GM12872 (cell line): ENCODE measurements around the gene FAM13A.

Experiments
- CTCF ChIP-seq: IDR thresholded peaks from 3 replicates; pipeline ENCODE4 v1.5.1; 2011; ENCODE audit warnings: low read depth, mild to moderate bottlenecking, low read length, moderate library complexity; ENCODE audit not compliant: insufficient read depth

FAM13A gene

GRCh38 chr4:88955580-88956380, 101.2 kb downstream of the FAM13A start:
- TF ChIP-seq CTCF = no peak

- no peak for TF ChIP-seq CTCF
Observed at GRCh38 chr4:88953400-88953799, 103.6 kb downstream of the FAM13A start.

DNA sequence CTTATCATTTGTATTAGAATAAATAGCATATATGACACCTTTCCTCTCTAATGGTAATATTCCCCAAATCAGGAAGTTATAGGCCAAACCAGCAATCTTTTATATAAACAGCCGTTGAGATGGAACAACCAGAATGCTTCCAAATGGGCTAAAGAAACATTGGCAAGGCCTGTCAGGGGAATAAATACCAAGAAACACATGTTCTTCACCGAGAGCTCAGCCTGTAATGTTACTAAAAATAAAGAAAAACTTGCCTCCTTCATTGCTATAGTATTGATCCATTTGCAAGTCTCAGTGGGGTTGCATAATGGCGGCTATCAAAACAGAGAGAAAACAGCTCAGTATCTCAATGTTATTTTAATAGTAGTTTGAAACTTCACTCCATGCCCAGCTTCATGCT, 104.9 kb downstream of the FAM13A start:
- TF ChIP-seq CTCF = no peak

DNA sequence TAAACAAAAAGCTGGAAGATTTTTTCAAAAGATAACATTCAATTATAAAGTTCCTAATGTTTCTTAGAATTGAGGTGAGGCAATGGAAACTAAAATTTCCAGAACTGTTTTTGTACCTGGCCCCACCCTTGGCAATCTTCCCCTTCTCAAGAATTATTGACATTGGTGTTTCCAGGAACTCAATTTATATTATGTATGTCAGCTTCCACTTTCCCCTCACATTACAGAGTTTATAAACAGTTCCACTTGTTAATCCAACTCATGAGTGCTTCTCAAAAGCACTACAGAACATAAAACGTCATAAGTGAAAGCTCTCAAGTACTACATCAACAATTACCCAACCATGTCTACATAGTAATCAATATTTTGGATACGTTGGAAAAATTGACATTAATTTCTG, 107.4 kb downstream of the FAM13A start:
- no peak for TF ChIP-seq CTCF

DNA sequence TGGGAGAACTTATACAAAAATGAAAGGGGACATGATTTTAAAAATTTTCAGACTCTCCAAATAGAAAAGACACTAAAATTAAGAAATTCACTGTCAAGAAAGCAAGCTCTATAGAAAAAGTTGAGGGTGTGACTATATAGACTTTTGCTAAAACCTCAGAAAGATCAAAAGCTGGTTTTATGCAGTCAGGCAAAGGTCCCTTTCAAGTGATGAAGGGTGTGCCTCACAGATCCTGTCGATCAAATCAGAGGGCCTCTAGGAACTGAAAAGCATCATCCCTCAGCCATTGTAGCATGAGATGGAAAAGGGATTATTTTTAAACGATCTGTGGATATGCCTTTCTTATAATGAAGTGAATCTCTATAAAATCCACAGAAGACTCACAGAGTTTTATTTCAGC, 116.5 kb downstream of the FAM13A start:
- TF ChIP-seq CTCF = no peak

GRCh38 chr4:88939697-88940096, 117.3 kb downstream of the FAM13A start:
- TF ChIP-seq CTCF = no peak

DNA sequence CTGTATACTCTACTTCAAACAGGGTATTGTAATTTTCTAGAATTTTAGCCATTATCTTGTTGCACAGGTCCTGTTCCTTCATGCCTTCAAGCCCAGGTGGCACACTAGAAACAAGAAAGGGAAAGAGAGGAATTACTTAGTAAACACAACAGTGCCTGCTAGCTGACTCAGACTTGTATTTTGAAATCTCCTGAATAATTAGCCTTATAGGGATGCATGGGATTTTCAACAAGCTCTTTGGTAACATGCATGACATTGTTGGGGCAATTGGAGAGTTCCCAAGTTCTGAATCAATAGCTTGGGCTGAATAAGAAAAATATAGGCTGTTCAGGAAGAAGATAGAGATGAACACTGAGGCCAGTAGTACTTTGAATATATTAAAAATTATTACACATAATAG, 118.8 kb downstream of the FAM13A start:
- TF ChIP-seq CTCF = no peak
